ENCODE results near the gene USP5. TPM values are rescaled to one million over a fixed set of nuclear protein-coding genes. Genes with fewer than 3 reads are reported as not detected.

Gene USP5
- total RNA-seq, 2 donors from 2014 or later: 35.3 to 45.1 TPM

DNA sequence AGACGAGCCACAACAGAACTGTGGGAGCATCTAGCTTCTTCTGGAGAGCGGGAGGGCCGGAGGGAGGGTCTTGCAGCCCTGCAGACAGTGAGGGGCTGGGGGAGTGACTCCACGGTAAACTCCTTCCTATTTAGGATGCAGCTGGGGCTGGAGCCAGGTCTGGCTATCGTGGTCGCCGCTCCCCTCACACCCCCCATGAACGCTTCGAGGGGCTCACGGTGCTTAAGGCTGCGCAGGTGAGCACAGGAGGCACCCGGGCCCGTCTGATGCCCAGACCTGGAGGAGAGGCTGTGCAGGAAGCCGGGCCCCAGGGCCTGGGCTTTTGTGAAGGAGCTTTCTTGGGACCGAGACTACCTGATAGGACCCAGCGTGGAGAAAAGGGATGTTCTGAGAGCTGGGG, 15.1 kb upstream of the USP5 start:
- Histone ChIP-seq H3K36me3 (peaks cover 49% of the 10 kb centered on the region), H3K27me3 (no peaks in the 10 kb centered on the region), H3K4me1 (peaks cover 0 to 10% of the 10 kb centered on the region in 2 donors), H3K9me3 (no peaks in the 10 kb centered on the region), H3K4me3 (no peak overlapping the region), H3K27ac (no peak overlapping the region)
- DNase-seq (ENCODE audit: low spot score): no peak
- TF ChIP-seq, protein P1, sequence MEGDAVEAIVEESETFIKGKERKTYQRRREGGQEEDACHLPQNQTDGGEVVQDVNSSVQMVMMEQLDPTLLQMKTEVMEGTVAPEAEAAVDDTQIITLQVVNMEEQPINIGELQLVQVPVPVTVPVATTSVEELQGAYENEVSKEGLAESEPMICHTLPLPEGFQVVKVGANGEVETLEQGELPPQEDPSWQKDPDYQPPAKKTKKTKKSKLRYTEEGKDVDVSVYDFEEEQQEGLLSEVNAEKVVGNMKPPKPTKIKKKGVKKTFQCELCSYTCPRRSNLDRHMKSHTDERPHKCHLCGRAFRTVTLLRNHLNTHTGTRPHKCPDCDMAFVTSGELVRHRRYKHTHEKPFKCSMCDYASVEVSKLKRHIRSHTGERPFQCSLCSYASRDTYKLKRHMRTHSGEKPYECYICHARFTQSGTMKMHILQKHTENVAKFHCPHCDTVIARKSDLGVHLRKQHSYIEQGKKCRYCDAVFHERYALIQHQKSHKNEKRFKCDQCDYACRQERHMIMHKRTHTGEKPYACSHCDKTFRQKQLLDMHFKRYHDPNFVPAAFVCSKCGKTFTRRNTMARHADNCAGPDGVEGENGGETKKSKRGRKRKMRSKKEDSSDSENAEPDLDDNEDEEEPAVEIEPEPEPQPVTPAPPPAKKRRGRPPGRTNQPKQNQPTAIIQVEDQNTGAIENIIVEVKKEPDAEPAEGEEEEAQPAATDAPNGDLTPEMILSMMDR (IDR thresholded peaks at IDR 0.05): no peak

DNA sequence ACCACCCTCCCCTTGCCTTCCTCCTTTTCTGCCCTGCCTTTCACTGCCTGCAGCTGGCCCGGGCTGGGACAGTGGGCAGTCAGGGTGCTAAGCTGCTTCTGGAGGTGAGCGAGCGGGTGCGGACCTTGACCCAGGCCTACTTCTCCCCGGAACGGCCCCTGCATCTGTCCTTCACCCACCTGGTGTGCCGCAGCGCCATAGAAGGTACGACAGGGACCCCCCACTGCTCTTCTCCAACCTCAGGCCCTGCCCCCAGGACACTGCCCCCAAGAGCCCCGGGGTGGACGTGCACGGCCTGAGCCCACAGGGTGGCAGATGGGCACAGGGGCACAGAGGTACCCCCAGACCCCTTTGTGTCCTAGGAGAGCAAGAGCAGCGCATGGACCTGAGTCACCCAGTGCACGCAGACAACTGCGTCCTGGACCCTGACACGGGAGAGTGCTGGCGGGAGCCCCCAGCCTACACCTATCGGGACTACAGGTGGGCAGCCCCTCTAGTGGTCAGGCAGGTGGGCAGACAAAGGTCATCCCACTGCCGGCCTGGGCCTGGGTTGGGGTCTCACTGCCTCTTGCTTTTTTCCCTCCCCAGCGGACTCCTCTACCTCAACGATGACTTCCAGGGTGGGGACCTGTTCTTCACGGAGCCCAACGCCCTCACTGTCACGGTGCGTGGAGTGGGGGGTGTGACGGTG, 14.4 kb upstream of the USP5 start:
- Histone ChIP-seq H3K4me3 (no peak overlapping the region), H3K27me3 (no peaks in the 10 kb centered on the region), H3K9me3 (no peaks in the 10 kb centered on the region), H3K4me1 (peaks cover 0 to 10% of the 10 kb centered on the region in 2 donors), H3K27ac (no peak overlapping the region), H3K36me3 (peaks cover 55% of the 10 kb centered on the region)
- DNase-seq (ENCODE audit: low spot score): no peak
- TF ChIP-seq, protein P1 (IDR thresholded peaks at IDR 0.05): no peak

DNA sequence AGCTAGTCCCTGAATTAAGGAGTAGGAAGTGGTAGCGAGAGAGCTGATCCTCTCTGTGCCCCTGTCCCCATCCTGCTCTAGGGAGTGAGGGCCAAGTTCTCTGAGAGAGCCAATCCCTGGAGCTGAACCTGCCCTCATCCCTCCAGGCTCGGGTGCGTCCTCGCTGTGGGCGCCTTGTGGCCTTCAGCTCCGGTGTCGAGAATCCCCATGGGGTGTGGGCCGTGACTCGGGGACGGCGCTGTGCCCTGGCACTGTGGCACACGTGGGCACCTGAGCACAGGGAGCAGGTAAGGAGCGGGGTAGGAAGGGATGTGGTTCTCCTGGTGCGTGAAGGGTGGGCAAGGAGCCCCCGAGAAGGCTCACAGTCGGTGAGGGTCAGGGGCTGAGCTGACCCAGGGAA, 13.1 kb upstream of the USP5 start:
- no peak for DNase-seq (ENCODE audit: low spot score)
- Histone ChIP-seq H3K9me3 (no peaks in the 10 kb centered on the region), H3K36me3 (peaks cover 54% of the 10 kb centered on the region), H3K4me1 (peaks cover 0 to 10% of the 10 kb centered on the region in 2 donors), H3K4me3 (no peak overlapping the region), H3K27me3 (no peaks in the 10 kb centered on the region), H3K27ac (no peak overlapping the region)
- TF ChIP-seq, protein P1 (IDR thresholded peaks at IDR 0.05): no peak

DNA sequence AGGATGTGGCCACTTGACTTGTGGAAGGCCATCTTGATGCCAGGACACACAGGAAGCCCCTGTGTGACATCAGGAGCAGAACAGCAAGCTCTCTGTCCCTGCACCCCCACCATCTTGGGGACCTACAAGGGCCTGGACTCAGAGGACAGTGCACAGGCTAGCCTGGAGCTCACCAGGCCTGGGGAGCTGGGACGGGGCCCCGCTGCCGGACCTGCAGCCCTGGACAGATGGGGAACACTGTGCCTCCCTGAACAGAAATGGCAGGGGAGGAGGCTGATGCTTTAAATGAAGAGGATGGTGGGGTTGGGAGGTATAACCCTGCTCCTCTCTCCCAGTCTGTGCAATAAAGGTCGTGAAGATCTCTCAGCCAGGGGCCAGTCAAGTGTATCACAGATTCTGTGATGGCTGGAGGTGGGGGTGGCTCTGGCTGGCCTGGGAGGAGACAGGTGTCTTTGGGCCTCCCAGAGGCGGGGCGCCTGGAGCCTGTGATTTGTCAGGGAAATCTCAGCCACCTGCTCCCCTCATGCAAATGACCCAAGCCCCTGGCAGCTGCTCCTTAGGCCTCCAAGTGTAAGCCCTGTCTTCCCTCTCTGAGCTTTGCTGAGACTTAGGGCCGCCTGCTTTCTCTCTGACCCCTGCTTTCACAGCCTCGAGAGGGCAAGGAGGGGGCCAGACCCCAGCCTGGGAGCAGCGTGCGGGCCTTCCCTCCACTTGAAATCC, 12.3 kb upstream of the USP5 start:
- no peak for DNase-seq (ENCODE audit: low spot score)
- Histone ChIP-seq H3K27ac (peak overlapping the region in 1 of 2 donors; percentile 31), H3K27me3 (no peaks in the 10 kb centered on the region), H3K9me3 (no peaks in the 10 kb centered on the region), H3K4me1 (peaks cover 0 to 10% of the 10 kb centered on the region in 2 donors), H3K36me3 (peaks cover 61% of the 10 kb centered on the region), H3K4me3 (no peak overlapping the region)
- TF ChIP-seq, protein P1 (IDR thresholded peaks at IDR 0.05): no peak

DNA sequence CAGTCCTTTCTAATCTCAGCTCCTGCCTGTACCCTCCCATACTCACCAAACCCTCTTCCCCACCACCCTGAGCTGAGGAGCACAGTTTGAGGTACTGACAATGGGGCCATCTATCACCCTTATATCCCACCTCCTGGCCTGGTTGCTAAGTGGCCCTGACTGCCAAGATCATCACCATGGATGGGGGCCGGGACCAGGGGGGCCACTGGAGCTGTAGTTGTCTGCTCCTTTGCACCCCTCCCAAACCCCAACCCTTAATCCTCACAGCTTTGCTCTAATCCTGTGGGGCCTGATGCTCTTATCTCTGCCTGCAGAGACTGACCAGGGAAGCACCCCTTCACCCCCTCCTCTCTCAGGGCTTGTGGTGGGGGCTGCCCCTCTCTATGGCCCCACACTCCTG, 11.6 kb upstream of the USP5 start:
- TF ChIP-seq, protein P1 (IDR thresholded peaks at IDR 0.05): no peak
- Histone ChIP-seq H3K4me3 (no peak overlapping the region), H3K9me3 (no peaks in the 10 kb centered on the region), H3K4me1 (peaks cover 0 to 10% of the 10 kb centered on the region in 2 donors), H3K27me3 (no peaks in the 10 kb centered on the region), H3K36me3 (peaks cover 68% of the 10 kb centered on the region), H3K27ac (peak overlapping the region; percentile 31 to 48)
- no peak for DNase-seq (ENCODE audit: low spot score)

All from right atrium auricular region (tissue), 2 donors.